Naive thymus-derived CD4-positive, alpha-beta T cell (primary cell): Measurements from ENCODE around the gene PTEN. TPM values are rescaled to one million over a fixed set of nuclear protein-coding genes. Genes with fewer than 3 reads are reported as not detected.
"Not testable (repeated sequence)": the region's sequence is repeated elsewhere in the genome, so short reads cannot be mapped to it uniquely, and the experiment has no call there.

Experiments
- ATAC-seq: fragments of 150-1000 bp; cut with Tn5 transposase; 2 replicates; pipeline ENCODE4 v1.10.0; 2021; ENCODE audit warnings: mild to moderate bottlenecking, moderate library complexity
- CTCF ChIA-PET: fragments of 350-600 bp; sonication (Branson Sonifier 250); formaldehyde crosslinking; loops from one replicate; lab custom pipeline; 2021; ENCODE audit warnings: antibody characterized with exemption; lab: Charles Lee
- POLR2A ChIA-PET: fragments of 350-600 bp; sonication (Branson Sonifier 250); formaldehyde crosslinking; loops from one replicate; lab custom pipeline; 2021; ENCODE audit warnings: antibody characterized with exemption, inconsistent platforms; lab: Charles Lee
- DNase-seq, 9 donors: peaks; one replicate each; pipeline versions ENCODE4 v3.0.0 to v3.0.0-alpha.2; 2020 to 2022; ENCODE audit warnings: mixed read lengths in 1 of 9
- H3K27ac ChIP-seq: one replicate; pipeline ENCODE4 v1.7.0; 2013; ENCODE audit warnings: mild to moderate bottlenecking, low read depth, low read length, moderate library complexity
- H3K27me3 ChIP-seq, 2 donors: one replicate each; pipeline ENCODE4 v1.7.0; 2013; ENCODE audit warnings: low read length in 2 of 2, mild to moderate bottlenecking in 2 of 2, moderate library complexity in 2 of 2; ENCODE audit not compliant: control insufficient read depth in 2 of 2, insufficient read depth in 2 of 2
- H3K36me3 ChIP-seq, 3 experiments: 1 replicate in 2 of 3; 2 replicates in 1 of 3; pipeline ENCODE4 v1.7.0; 2013; ENCODE audit warnings: low read length in 3 of 3, mild to moderate bottlenecking in 3 of 3, moderate library complexity in 1 of 3; ENCODE audit not compliant: insufficient read depth in 3 of 3, control insufficient read depth in 2 of 3
- H3K4me1 ChIP-seq, 2 donors: one replicate each; pipeline ENCODE4 v1.7.0; 2013; ENCODE audit warnings: low read length in 2 of 2, mild to moderate bottlenecking in 2 of 2, moderate library complexity in 1 of 2; ENCODE audit not compliant: control insufficient read depth in 2 of 2, insufficient read depth in 2 of 2
- H3K4me3 ChIP-seq: 2 replicates; pipeline ENCODE4 v1.7.0; 2013; ENCODE audit warnings: mild to moderate bottlenecking, low read length
- H3K9me3 ChIP-seq, 3 experiments: 1 replicate in 2 of 3; 2 replicates in 1 of 3; pipeline ENCODE4 v1.7.0; 2013; ENCODE audit warnings: low read length in 3 of 3; ENCODE audit not compliant: control insufficient read depth in 2 of 3
- H3K27ac Mint-ChIP-seq, 9 donors: one replicate each; pipeline ENCODE4 v1.8.0; 2020 to 2022; ENCODE audit warnings: mixed read lengths in 9 of 9, mild to moderate bottlenecking in 8 of 9, moderate library complexity in 5 of 9, inconsistent platforms in 2 of 9
- H3K27me3 Mint-ChIP-seq, 5 donors: one replicate each; pipeline ENCODE4 v1.8.0; 2021 to 2022; ENCODE audit warnings: mixed read lengths in 5 of 5, mild to moderate bottlenecking in 1 of 5
- H3K36me3 Mint-ChIP-seq, 5 donors: one replicate each; pipeline ENCODE4 v1.8.0; 2020 to 2022; ENCODE audit warnings: mixed read lengths in 5 of 5, mild to moderate bottlenecking in 3 of 5, inconsistent platforms in 1 of 5
- H3K4me1 Mint-ChIP-seq, 7 donors: one replicate each; pipeline ENCODE4 v1.8.0; 2020 to 2022; ENCODE audit warnings: mixed read lengths in 7 of 7, mild to moderate bottlenecking in 3 of 7, inconsistent platforms in 1 of 7
- H3K4me3 Mint-ChIP-seq, 10 donors: one replicate each; pipeline ENCODE4 v1.8.0; 2020 to 2022; ENCODE audit warnings: mild to moderate bottlenecking in 10 of 10, mixed read lengths in 10 of 10, moderate library complexity in 6 of 10, inconsistent platforms in 2 of 10
- H3K9me3 Mint-ChIP-seq, 11 donors: one replicate each; pipeline ENCODE4 v1.8.0; 2020 to 2022; ENCODE audit warnings: mixed read lengths in 11 of 11, mild to moderate bottlenecking in 4 of 11, inconsistent platforms in 1 of 11, moderate library complexity in 1 of 11
- intact Hi-C, 2 donors: fragments of 100-400 bp; cut with micrococcal nuclease; formaldehyde crosslinking; loops; one replicate each; pipeline ENCODE4 v1.15.1; 2023
- polyA plus RNA-seq, 2 donors: library from polyadenylated mRNA; unstranded; fragments of 300-500 nt; fragmentation: Illumina TruSeq; gene quantifications; one replicate each; pipeline ENCODE4 v1.2.3, GENCODE V29; 2021
- total RNA-seq, 6 experiments: library from RNA in 5 of 6; stranded (reverse) in 5 of 6; gene quantifications; 1 replicate in 5 of 6; 2 replicates in 1 of 6; pipeline ENCODE4 v1.2.3 and lab custom pipeline; 2021 to 2026

PTEN gene
- total and polyA plus RNA-seq, 7 experiments from 2014 or later = 24.0 to 109 (median 86.2) TPM

- no peaks in the 10 kb centered on the region for H3K9me3 Mint-ChIP-seq
- H3K36me3 ChIP-seq = peaks cover 0 to 5% (median 0%) of the 10 kb centered on the region in 3 experiments
- H3K27ac Mint-ChIP-seq = peak overlapping the region in 8 of 9 donors; percentile 7 to 70 (median 44)
- no peaks in the 10 kb centered on the region for H3K27me3 Mint-ChIP-seq
- intact Hi-C loops = loop anchor here (1.0 to 10.0 kb wide), 3 partner anchors 8 to 967 kb away; partner anchors contain the start of genes GLUD1 (in 2 of the 2) and SHLD2 (in 2 of the 2)
- DNase-seq (no peak), ATAC-seq (no peak)
- H3K27ac ChIP-seq = peak overlapping the region; percentile 22
- H3K4me1 Mint-ChIP-seq = peaks cover 44 to 73% (median 64%) of the 10 kb centered on the region in 7 donors
- peaks cover 14 to 27% of the 10 kb centered on the region in 2 donors for H3K4me1 ChIP-seq
- H3K9me3 ChIP-seq = no peaks in the 10 kb centered on the region
- POLR2A ChIA-PET = no interaction called here
- peak overlapping the region; percentile 46 to 98 (median 83) for H3K4me3 Mint-ChIP-seq
- H3K36me3 Mint-ChIP-seq = peaks cover 4 to 26% (median 12%) of the 10 kb centered on the region in 5 donors
- CTCF ChIA-PET = interaction anchor here (1.0 kb wide), 1 partner anchor 9 kb away, joined by 4 read pairs; no protein-coding TSS in a partner anchor
- H3K4me3 ChIP-seq = peak overlapping the region; percentile 11
- H3K27me3 ChIP-seq = no peaks in the 10 kb centered on the region
These were observed 4.9 kb downstream of the PTEN start for GRCh38 chr10:87868277-87868676.

DNA sequence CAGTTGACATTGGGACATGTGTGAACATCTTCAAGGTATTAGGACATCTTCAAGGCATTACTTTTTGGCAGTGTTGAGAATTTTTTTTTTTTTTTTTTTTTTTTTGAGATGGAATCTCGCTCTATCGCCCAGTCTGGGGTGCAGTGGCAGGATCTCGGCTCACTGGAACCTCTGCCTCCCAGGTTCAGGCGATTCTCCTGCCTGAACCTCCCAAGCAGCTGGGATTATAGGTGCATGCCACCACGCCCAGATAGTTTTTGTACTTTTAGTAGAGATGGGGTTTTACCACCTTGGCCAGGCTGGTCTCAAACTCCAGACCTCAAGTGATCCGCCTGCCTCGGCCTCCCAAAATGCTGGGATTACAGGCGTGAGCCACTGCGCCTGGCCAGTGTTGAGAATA, 5.7 kb downstream of the PTEN start:
- H3K27me3 ChIP-seq, DNase-seq, H3K36me3 ChIP-seq, CTCF ChIA-PET, H3K4me3 ChIP-seq, H3K27ac ChIP-seq, H3K9me3 Mint-ChIP-seq, ATAC-seq, H3K27me3 Mint-ChIP-seq, POLR2A ChIA-PET, H3K9me3 ChIP-seq: not testable (repeated sequence)
- Mint-ChIP-seq H3K36me3 (peaks cover 4 to 26% (median 12%) of the 10 kb centered on the region in 5 donors), H3K4me3 (peak overlapping the region; percentile 68 to 98 (median 83)), H3K27ac (peak overlapping the region in 3 of 9 donors; percentile 7 to 69 (median 43)), H3K4me1 (peaks cover 51 to 82% (median 72%) of the 10 kb centered on the region in 7 donors)
- H3K4me1 ChIP-seq = peaks cover 15 to 31% of the 10 kb centered on the region in 2 donors
- intact Hi-C loops = loop anchor here (10.0 kb wide), 2 partner anchors 774 to 966 kb away; partner anchors contain the start of genes GLUD1 (in 2 of the 2) and SHLD2 (in 2 of the 2)

GRCh38 chr10:87869773-87870551, 6.5 kb downstream of the PTEN start:
- CTCF ChIA-PET = interaction anchor here (1.0 to 1.4 kb wide), 2 partner anchors 221 to 495 kb away, joined by 3 read pairs; no protein-coding TSS in a partner anchor
- DNase-seq (no peak), ATAC-seq (no peak)
- peaks cover 0 to 23% (median 12%) of the 10 kb centered on the region in 5 donors for H3K36me3 Mint-ChIP-seq
- Histone ChIP-seq H3K9me3 (no peaks in the 10 kb centered on the region), H3K4me1 (peaks cover 20 to 32% of the 10 kb centered on the region in 2 donors), H3K27me3 (no peaks in the 10 kb centered on the region), H3K4me3 (no peak overlapping the region), H3K27ac (no peak overlapping the region), H3K36me3 (peaks cover 0 to 5% (median 0%) of the 10 kb centered on the region in 3 experiments)
- intact Hi-C loops = loop anchor here (5.0 to 10.0 kb wide), 3 partner anchors 37 to 965 kb away; partner anchors contain the start of genes GLUD1 (in 2 of the 2) and SHLD2 (in 2 of the 2)
- no peaks in the 10 kb centered on the region for H3K9me3 Mint-ChIP-seq
- H3K27me3 Mint-ChIP-seq = no peaks in the 10 kb centered on the region
- peak overlapping the region in 3 of 9 donors; percentile 17 to 36 (median 33) for H3K27ac Mint-ChIP-seq
- H3K4me1 Mint-ChIP-seq = peaks cover 51 to 90% (median 81%) of the 10 kb centered on the region in 7 donors
- POLR2A ChIA-PET = interaction anchor here (1.1 to 2.9 kb wide), 2 partner anchors 7 to 221 kb away, joined by 3 to 20 read pairs; partner anchors contain the start of genes KLLN and PTEN
- peak overlapping the region in 8 of 10 donors; percentile 10 to 89 (median 45) for H3K4me3 Mint-ChIP-seq

DNA sequence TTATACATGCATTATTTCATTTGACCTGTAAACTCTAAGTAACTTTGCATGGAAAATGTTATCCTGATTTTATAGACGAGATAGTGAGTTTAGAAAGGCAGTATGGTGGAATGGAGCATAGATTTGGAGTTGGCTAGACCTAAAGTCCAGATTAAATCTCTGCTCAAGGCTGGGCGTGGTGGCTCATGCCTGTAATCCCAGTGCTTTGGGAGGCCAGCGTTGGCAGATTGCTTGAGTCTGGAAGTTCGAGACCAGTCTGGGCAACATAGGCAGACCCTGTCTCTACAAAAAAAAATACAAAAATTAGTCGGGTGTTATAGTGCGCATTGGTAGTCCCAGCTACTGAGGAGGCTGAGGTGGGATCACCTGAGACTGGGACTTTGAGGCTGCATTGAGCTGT, 9.4 kb downstream of the PTEN start:
- POLR2A ChIA-PET = interaction anchor here (2.9 kb wide), 1 partner anchor 10 kb away, joined by 20 read pairs; the partner anchor contains the start of genes KLLN and PTEN
- intact Hi-C loops = loop anchor here in 1 of 2 donors (1.0 to 5.0 kb wide), 2 partner anchors 8 to 34 kb away; no protein-coding TSS in a partner anchor
- H3K27ac ChIP-seq = no peak overlapping the region
- no peak for ATAC-seq
- no peaks in the 10 kb centered on the region for H3K9me3 Mint-ChIP-seq
- peaks cover 23 to 34% of the 10 kb centered on the region in 2 donors for H3K4me1 ChIP-seq
- H3K27ac Mint-ChIP-seq = peak overlapping the region in 4 of 9 donors; percentile 21 to 62 (median 40)
- H3K27me3 ChIP-seq = no peaks in the 10 kb centered on the region
- no peaks in the 10 kb centered on the region for H3K9me3 ChIP-seq
- DNase-seq = no peak
- no peak overlapping the region for H3K4me3 ChIP-seq
- CTCF ChIA-PET = interaction anchor here (0.6 kb wide), 1 partner anchor 791 kb away, joined by 4 read pairs; no protein-coding TSS in a partner anchor
- H3K4me1 Mint-ChIP-seq = peaks cover 43 to 95% (median 86%) of the 10 kb centered on the region in 7 donors
- peaks cover 0 to 13% (median 8%) of the 10 kb centered on the region in 5 donors for H3K36me3 Mint-ChIP-seq
- peaks cover 0 to 5% (median 0%) of the 10 kb centered on the region in 3 experiments for H3K36me3 ChIP-seq
- H3K4me3 Mint-ChIP-seq = peak overlapping the region in 8 of 10 donors; percentile 9 to 71 (median 40)
- no peaks in the 10 kb centered on the region for H3K27me3 Mint-ChIP-seq

DNA sequence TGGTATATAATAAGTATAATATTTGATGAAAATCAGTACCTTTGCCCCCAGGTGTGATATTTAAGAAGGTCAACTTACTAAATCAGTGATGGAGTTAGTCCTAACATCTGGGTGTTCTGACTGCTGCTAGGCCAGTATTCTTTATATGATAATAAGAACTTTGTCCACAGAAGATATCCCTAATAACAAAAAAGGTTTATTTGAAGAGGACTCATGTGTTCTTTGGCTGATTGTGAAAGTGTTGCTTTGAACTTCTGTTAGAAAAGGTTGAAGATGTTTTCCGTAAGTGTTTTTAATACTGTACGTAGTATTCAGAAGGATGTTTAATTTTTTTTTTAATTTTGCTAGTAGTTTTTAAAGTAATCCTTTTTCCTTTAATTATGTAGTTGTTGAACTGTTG, 10.2 kb downstream of the PTEN start:
- ATAC-seq = no peak
- H3K36me3 ChIP-seq = peaks cover 0 to 5% (median 0%) of the 10 kb centered on the region in 3 experiments
- Mint-ChIP-seq H3K27ac (peak overlapping the region in 2 of 9 donors; percentile 11 to 14), H3K36me3 (peaks cover 2 to 14% (median 8%) of the 10 kb centered on the region in 5 donors), H3K27me3 (no peaks in the 10 kb centered on the region), H3K9me3 (no peaks in the 10 kb centered on the region), H3K4me1 (peaks cover 43 to 94% (median 88%) of the 10 kb centered on the region in 7 donors), H3K4me3 (peak overlapping the region in 8 of 10 donors; percentile 29 to 72 (median 52))
- H3K27me3 ChIP-seq = no peaks in the 10 kb centered on the region
- POLR2A ChIA-PET = interaction anchor here (3.8 kb wide), 1 partner anchor 10 kb away, joined by 22 read pairs; the partner anchor contains the start of genes KLLN and PTEN
- H3K4me1 ChIP-seq = peaks cover 23 to 28% of the 10 kb centered on the region in 2 donors
- H3K9me3 ChIP-seq = no peaks in the 10 kb centered on the region
- no peak for DNase-seq
- H3K27ac ChIP-seq = no peak overlapping the region
- CTCF ChIA-PET = interaction anchor here (1.6 kb wide), 1 partner anchor 10 kb away, joined by 3 read pairs; the partner anchor contains the start of genes KLLN and PTEN
- no peak overlapping the region for H3K4me3 ChIP-seq
- intact Hi-C loops = loop anchor here (1.0 to 5.0 kb wide), 3 partner anchors 8 to 34 kb away; no protein-coding TSS in a partner anchor
